ENCODE data around the gene PTPRF.
"Not testable (repeated sequence)": the region's sequence is repeated elsewhere in the genome, so short reads cannot be mapped to it uniquely, and the experiment has no call there.

PTPRF gene

DNA sequence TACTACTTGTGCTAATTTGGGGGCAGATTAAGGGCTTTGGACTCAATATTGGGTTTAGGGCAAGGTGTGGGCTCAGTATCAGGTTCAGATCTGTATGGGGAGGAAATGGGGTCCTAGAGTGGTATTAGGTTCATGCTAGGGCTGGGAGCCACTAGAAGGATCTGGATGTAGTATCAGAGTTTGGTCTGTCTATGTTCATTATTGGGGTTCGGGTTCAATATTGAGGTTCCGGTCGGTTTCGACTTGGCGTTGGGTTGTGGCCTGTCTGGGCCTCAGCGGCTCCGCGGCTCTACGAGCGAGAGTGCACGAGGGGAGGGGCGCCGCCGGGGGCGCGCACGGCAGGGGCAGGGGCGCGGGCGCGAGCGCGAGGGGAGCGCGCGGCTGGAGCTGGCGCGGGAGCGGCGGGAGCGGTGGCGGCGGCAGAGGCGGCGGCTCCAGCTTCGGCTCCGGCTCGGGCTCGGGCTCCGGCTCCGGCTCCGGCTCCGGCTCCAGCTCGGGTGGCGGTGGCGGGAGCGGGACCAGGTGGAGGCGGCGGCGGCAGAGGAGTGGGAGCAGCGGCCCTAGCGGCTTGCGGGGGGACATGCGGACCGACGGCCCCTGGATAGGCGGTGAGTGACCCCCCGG is at the start of gene PTPRF:
Gene PTPRF (plus strand): TSS at position 401 of the 624 bp plus-strand sequence. CDS start 14,193 bp downstream, outside the sequence.
- no peak for DNase-seq

DNA sequence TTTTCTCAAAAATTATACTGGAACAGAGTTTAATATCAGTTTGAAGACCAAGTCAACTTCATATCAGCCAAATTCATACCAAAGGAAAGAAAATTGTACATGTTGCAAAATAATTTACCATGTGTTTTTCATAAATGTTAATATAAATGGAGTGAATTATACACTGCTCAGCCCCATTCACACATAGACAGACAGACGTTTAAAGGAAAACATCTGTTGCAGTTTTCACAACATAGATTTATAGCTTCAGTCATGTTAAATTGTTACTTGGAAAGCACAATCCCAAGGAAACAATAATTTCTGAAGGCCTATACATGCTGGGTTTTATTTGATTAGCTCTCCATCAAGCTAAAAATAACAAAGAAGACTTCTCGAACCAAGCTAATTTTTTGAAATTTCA is 49.2 kb upstream of the PTPRF start:
- no peak for DNase-seq

DNA sequence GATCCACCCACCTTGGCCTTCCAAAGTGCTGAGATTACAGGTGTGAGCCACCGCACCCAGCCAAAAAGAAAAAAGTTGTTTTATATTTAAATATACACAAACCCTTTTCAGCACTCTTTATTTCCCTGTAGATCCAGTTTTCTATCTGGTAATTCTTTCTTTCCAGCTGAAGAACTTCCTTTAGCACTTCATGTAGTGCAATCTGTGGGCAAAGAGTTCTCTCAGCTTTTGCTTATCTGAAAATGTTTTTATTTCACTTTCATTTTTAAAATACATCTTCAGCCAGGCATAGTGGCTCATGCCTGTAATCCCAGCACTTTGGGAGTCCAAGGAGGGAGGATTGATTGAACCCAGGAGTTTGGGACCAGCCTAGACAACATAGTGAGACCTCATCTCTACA is 48.5 kb upstream of the PTPRF start:
- DNase-seq: no peak

DNA sequence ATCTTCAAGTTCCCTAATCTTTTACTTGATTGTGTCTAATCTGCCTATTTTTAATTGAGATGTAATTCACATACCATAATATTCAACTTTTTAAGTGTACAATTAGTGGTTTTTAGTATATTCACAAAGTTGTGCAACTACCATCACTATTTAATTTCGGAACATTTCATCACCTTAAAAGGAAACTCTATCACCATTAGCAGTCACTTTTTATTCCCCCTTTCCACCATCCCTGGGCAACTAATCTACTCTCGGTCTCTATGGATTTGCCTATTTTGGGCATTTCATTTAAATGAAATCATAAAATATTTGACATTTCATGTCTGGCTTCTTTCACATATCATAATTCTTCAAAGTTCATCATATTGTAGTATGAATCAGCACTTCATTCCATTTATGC is 46.3 kb upstream of the PTPRF start:
- DNase-seq: no peak

DNA sequence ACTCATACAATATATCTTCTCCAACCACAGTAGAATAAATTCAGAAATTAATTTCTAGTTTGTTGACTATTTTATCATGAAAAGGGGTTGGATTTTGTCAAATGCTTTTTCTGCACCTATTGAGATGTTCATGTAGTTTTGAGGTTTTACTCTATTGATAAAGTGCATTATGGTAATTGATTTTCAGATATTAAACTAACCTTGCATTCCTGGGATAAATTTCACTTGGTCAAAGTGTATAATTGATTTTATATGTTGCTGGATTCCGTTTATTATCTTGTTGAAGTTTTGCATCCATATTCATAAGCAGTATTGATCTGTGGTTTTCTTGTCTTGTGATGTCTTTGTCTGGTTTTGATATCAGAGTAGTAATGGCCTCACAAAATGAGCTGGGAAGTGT is 42.5 kb upstream of the PTPRF start:
- DNase-seq: no peak

DNA sequence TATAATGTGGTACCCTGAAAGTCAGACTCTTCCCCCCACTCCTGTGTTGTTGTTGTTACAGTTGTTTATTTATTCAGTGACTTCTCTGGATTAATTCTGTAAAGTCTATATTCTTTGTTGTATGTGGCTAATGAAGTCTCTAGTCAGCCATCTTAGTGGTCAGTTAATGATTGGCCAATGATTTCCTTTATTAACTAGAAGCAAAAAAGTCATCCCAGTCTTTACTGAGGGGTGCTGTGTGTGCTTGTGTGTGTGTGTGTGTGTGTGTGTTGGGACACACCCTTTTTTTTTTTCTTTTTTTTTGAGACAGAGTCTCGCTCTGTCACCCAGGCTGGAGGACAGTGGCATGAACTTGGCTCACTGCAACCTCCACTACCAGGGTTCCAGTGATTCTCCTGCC is 39.6 kb upstream of the PTPRF start:
- DNase-seq: no peak

DNA sequence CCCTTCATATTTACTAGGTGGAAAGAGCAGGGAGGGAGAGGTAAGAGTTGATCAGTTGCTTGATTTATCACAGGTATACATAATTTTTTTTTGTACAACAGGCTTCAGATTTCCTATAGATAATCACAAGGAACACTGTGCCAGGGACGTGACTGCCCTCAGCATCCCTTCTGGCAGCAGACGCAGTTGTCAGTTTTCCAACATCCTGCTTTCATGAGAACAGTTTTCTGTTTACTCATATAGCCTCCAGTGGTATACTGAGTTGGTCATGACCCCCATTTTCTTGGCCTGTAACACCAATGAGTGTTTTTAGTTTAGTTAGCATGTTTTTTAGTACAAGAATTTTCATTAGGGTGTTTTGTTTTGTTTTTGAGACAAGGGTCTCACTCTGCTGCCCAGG is 37.9 kb upstream of the PTPRF start:
- no peak for DNase-seq

DNA sequence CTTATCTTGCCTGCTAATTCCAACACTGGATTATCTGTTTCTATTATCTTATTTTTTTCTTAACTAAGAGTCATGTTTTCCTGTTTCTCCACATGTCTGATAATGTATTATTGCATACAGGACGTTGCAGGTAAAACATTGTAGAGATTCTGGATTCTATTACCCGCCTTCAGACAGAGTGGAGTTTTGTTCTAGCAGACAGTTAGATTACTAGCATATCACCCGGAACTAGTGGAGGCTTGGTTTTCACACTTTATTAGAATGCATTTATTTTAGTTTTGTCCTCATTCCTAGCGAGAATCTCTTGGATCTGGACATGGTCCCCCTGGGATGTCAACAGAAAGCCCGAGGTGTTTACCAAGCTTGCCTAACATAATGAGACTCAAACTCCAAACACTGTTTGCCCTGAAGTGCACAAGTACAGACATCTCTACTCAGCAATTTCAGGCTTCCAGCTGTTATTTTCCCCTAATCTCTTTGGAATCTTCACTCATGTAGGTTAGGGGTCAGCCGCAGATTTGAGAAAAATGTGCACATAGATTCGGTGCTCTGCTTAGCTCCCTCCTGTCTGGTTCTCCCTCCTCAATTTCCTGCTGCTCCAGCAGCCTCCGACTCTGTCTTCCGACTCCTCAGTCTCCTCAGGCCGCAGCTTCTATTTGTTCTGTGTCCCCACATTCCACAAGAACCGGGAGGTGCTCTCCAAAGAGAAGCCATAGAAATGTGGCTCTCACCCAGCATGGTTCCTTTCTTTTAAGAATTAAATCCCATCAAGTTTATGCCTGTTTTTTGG is 36.8 kb upstream of the PTPRF start:
- no peak for DNase-seq

DNA sequence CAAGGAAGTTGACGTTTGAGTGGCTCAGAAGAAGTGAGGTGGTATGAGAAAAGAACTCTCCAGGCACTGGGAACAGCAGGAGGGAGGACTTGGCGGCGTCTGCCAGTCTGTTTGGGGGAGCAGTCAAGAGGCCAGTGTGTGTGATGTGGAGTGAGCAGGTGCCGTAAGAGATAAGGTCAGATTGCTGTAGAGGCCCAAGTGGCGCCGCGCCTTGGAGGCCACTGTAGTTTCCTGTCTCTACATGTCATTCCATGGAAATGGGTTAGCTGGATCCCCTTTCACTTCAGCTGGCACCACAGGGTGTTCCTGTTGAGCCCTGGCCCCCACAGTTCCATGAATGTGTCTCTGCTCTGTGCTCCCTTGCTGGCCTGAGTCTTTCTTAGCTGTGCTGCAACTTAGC is 35.5 kb upstream of the PTPRF start:
- DNase-seq: no peak

DNA sequence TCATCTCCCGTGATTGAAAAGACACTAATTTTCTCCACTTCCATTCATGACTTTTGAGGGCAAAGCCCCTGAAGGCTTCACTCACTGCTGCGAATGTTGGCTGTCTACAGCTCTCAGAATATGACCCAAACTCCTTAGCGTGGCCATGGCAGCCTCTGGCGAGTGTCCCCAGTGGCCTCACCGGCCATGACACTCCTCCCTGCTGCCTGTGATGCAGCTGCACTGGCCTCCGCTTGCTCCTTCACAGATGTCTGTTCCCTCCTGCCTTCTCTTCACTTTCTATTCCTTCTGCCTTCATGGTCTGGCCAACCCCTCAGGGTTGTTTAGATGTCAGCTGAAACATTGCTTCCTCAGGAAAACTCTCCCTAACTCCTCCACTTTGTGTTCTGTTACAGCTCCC is 30.8 kb upstream of the PTPRF start:
- DNase-seq: no peak

DNA sequence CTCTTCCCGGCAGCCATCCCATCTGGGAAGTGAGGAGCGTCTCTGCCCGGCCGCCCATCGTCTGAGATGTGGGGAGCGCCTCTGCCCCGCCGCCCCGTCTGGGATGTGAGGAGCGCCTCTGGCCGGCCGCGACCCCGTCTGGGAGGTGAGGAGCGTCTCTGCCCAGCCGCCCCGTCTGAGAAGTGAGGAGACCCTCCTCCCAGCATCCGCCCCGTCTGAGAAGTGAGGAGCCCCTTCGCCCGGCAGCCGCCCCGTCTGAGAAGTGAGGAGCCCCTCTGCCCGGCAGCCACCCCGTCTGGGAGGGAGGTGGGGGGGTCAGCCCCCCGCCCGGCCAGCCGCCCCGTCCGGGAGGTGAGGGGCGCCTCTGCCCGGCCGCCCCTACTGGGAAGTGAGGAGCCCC is 28.9 kb upstream of the PTPRF start:
- DNase-seq: not testable (repeated sequence)

DNA sequence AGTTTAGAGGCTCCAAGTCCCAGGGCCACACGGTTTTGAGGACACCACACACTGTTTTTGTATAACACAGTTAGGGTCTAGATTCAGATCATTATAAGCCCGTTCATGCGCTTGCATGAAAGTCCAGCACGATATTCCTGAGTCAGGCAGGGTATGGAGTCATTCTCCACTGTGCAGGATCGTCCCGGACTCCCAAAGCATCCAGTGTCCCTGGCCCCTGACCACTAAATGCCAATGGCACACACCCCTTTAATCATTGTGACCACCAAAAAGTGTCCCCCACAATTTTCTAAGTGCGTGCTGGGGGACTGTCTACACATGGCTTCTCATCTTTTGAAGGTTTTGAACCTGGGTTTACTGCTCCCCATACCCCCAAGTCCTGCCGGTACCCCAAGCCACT is 27.1 kb upstream of the PTPRF start:
- DNase-seq: no peak

DNA sequence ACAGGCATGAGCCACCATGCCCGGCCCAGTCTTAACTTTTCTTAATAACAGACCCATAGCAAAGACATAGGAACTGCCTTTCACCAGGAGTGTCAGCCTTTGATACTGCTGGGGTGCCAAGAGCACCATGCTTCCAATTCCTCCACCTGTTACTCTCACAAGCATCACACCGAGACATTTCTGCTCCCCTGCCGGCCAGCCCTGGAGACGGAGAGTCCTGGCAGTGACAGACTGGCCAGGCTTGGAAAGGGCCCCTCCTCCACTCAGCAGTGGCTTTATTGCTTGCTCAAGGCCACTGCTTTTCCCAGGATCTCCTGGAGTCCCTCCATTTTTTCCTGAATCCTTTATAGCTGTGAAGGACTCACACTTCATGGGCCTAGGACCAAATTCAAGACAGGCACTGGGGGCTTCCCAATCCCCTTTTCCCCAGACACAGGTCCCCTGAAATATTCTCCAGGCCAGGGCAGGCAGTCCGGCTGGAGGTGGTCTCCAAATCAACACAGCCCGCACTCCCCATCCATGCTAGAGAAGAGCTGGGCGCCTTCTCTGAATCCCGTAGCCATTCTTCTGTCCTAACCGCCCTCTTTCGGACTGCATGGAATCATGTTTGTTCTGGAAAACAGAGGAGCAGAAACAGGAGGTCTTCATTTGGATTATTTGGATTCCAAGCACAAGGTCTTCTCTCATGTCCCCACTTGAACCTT is 25.5 kb upstream of the PTPRF start:
- no peak for DNase-seq

DNA sequence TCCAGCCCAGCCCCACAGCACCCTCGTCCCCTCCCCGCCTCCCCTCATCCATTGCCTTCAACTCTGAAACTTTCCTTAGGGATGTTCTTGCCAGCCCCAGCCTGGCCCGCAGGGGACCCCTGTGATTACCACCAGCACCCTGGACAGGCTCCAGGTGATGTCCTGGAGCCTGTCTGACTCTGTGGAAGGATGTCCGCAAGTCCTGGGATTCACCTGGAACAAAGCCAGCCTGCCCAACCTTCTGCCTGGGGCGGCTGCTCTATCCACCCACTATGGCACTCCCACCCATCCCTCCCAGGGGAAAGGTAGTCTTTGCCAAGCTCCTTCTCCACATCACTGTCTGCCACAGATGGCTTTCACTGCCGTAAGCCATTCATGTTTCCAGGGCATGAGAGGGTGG is 24.4 kb upstream of the PTPRF start:
- no peak for DNase-seq

DNA sequence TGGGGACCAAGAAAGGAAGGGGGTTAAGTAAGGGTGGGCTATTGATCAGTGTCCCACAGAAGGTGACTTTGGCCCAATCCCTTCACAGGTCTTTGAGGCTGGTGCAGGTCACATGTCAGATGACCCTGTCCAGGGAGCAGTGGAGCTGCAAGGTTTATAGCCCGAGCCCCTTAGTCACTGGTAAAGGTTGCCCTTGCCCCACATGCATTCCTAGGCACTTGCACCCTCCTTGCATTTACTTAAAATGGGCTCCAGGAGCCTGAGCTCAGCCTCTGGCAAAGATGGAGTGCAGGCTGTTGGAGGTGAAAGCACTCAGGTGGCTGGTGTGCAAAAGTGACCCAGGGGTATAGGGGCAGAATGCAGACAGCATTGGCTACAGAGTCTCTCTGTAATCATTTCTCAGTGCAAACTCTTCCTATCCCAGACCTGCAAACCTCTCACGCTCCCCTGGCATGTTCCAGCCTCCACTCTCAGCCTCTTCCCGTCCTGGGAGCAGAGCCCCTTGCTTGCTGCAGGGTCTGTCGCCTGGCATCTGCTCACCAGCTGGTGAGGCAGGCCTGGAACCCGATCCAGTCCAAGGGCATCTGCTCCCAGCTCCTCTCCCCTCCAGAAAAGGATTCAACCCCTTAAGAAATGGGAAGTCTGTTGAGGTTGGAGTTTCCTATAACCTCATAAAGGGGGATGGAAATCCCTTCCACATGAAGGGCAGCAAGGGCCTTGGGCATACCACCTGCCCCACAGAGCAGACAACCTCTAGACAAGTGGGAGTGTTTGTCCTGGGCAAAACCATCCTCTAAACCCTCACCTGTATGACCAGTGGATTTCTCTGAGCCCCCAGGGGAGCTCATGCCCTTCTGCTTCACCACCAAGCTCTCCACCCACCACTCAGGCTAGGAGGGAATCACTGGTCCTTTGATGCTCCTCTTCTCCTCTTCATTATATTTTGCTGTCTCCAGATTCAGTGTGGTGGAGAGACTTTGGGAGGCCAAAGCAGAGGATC is 23.1 kb upstream of the PTPRF start:
- no peak for DNase-seq

DNA sequence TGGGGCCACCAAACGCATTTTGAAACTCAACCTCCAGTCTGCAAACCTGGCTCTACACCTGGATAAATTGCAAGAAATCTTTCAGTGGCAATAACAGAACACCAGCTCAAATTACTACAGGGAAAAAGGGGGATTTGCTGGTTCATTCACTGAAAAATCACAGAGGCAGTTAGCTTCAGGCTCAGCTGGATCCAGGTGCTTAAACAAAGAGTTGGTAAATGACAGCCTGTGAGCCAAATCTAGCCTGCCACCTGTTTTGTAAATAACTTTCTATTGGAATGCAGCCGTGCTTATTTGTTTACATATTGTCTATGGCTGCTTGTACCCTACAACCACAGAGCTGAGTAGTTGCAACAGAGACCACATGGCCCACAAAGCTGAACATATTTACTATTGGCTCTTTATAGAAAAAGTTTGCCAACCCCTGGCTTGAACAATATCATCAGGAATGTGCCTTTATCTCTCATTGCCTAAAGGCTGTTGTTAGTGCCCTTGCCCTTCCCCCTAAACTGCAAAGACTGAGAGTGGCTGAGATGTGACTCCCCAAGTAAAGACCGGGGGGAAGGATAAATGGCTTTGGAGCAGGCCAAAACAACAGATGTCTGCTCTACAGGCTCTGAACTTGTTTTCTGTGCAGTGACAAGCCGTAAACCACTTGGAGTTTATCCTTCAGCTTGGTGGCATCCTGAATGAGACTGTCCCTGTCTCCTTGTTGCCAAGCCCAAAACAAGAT is 21.5 kb upstream of the PTPRF start:
- no peak for DNase-seq

DNA sequence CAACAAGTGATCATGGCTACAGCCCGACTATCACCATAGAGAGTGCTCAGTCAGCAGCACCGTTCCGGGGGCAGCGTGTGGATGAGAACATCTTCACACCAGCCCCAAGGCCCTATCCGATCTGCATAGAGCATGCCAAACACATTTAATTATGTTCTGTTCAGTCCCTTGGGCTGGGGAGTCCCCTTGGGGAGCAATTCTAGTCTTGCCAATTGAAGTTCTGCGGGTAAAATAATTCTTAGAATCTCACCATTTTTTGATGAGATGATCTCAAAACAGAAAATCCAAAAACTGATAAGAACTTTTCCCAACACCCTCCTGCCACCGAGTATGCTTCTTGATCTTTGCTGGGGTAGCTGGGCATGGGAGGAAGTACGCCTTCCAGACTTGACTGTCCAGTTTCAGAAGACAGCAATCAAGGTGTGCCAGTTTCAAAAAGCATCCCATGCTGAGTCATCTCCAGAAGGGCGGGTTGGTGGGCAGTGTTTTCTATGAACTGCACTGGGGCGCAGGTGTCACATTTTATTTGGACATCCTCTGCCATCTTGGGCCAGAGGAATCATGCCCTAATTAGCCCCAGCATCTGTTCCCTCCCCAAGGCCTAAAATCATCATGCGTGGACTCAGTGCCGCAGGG is 20.8 kb upstream of the PTPRF start:
- DNase-seq: no peak

DNA sequence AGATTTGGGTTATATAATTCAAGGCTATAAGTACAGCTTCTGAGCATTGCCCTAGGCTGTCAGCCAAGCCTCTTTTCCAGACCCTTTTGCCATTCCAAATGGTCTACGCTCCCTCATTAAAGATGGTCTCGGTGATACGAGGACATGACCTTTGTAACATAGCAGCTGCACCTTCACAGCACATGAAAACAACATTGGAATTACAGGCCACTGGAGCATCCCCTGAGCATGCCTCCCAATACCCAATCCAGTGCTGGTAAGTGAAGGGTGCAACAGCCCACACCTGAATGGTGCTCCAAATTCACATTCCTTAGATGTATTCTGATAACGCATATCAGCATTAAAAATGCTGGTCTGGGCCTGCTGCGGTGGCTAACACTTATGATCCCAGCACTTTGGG is 20.1 kb upstream of the PTPRF start:
- DNase-seq: no peak

DNA sequence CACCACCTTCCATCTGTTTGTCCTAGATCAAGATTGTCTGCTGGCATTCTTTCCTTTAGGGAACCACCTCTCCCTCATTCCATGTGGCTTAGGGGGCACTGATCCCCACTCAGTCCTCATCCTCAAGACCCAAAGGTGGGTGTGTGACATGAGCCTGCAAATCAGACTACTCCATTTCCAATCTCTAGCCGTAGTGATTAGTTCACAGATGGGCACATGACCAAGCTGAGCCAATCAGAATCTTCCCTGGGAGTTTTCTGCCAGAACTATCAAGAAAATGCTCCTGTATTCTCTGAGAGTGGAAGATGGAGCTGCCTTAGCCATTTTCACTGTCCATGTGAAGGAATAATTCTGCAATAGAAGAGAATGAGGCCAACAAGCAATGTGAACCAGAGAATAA is 19.3 kb upstream of the PTPRF start:
- DNase-seq: no peak

DNA sequence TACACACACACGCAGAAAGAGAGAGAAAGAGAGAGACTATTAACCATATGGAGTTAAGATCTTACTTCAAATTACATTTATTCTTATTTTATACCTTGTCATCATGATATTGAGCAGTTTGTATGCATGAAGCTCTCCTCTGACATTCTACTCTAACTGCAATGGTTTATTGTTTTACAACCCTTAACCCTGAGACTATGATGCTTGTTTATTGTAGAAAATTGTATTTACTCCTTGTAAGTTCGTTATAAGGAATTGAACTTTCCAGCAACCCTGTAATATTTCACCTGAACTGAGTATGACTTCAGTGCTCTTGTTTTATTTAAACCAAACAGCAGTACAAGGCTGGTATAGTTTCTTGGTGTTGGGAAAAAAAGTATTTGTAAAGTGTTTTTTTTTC is 18.6 kb upstream of the PTPRF start:
- no peak for DNase-seq

DNA sequence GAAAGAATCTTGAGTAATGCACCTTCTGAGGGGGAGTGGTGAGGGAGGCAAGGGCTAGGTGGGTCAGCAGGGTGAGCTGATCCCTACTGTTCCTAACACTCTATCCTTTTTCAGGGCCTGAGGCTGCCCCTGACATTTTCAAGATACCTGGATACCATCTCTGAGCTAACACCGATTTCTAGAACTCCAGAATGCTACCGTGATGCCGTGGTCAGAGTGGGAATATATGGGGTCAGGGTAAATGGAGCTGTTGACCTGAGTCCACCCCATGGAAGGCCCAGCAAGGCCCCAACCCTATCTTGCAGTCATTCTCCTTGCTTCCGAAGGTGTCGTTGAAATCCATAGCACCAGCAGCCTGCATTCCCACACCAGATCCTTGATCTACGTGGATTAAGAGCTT is 18.0 kb upstream of the PTPRF start:
- no peak for DNase-seq
